ENCODE measurements around the gene TOM1.

The TOM1 gene

GRCh38 chr22:35375031-35375430 is 75.3 kb downstream of the TOM1 start:
- no peaks in the 10 kb centered on the region for H3K36me3 ChIP-seq (ENCODE audit: control insufficient read depth, insufficient read depth, low read length)
- H3K27ac ChIP-seq (ENCODE audit: insufficient read depth, low read depth, low read length, poor library complexity, severe bottlenecking), result no peak overlapping the region
- 94% methylated on average over 3 of the region's 3 CpGs for WGBS, 2 experiments
- H3K4me1 ChIP-seq (ENCODE audit: control insufficient read depth, insufficient read depth, low read length), result peaks cover 10% of the 10 kb centered on the region
- no peak overlapping the region for H3K4me3 ChIP-seq (ENCODE audit: insufficient read depth, low read depth, low read length)
- H3K9me3 ChIP-seq (ENCODE audit: control insufficient read depth, low read length), result no peaks in the 10 kb centered on the region
- no peaks in the 10 kb centered on the region for H3K27me3 ChIP-seq (ENCODE audit: control insufficient read depth, insufficient read depth, low read length, poor library complexity, severe bottlenecking)

GRCh38 chr22:35375526-35375925 is 75.8 kb downstream of the TOM1 start:
- no peaks in the 10 kb centered on the region for H3K9me3 ChIP-seq (ENCODE audit: control insufficient read depth, low read length)
- H3K4me3 ChIP-seq (ENCODE audit: insufficient read depth, low read depth, low read length), result no peak overlapping the region
- no peaks in the 10 kb centered on the region for H3K36me3 ChIP-seq (ENCODE audit: control insufficient read depth, insufficient read depth, low read length)
- 89 to 93% methylated on average over 8 of the region's 8 CpGs for WGBS, 2 experiments
- H3K27me3 ChIP-seq (ENCODE audit: control insufficient read depth, insufficient read depth, low read length, poor library complexity, severe bottlenecking), result no peaks in the 10 kb centered on the region
- peaks cover 11% of the 10 kb centered on the region for H3K4me1 ChIP-seq (ENCODE audit: control insufficient read depth, insufficient read depth, low read length)
- H3K27ac ChIP-seq (ENCODE audit: insufficient read depth, low read depth, low read length, poor library complexity, severe bottlenecking), result no peak overlapping the region

DNA sequence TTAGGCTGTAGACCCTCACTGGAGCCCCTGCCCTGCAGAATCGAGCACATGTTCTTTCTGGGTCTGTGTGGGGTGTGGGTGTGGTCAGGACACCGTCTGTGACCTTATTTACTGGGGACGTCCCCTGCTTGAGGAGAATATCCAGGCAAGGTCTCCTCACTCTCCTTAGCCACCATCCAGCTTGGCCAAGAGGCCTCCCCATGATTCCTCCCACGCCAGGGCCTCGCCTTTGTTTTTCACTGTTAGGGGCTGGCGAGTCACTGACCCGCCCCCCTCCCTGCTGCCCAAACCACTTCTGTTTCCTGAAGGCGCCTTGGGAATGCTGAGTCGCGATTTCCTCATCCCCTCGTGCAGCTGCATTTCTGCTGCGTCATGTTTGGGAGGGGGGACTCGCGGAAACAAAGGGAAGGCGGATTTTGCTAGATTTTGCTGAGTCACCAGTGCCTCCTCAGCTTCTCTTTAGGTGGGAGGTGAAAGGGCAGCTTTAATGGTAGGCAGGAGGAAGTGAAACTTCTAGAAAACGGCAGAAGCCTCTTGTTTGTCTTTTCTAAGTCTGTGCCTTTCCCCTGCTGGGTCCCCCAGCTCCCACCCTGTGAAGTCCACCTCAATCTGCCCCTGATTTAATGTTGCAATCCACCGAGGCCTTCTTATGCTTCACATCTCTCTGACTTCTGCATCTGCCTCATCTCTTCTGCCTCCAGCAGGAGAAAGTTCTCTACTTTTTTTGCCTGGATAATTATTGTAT is 77.2 kb downstream of the TOM1 start:
- peaks cover 7% of the 10 kb centered on the region for H3K27me3 ChIP-seq (ENCODE audit: control insufficient read depth, insufficient read depth, low read length, poor library complexity, severe bottlenecking)
- no peaks in the 10 kb centered on the region for H3K36me3 ChIP-seq (ENCODE audit: control insufficient read depth, insufficient read depth, low read length)
- H3K9me3 ChIP-seq (ENCODE audit: control insufficient read depth, low read length), result no peaks in the 10 kb centered on the region
- 10% methylated on average over 17 of the region's 17 CpGs for WGBS, 2 experiments
- H3K27ac ChIP-seq (ENCODE audit: insufficient read depth, low read depth, low read length, poor library complexity, severe bottlenecking), result peak overlapping the region; percentile 87
- no peak overlapping the region for H3K4me3 ChIP-seq (ENCODE audit: insufficient read depth, low read depth, low read length)
- H3K4me1 ChIP-seq (ENCODE audit: control insufficient read depth, insufficient read depth, low read length), result peaks cover 12% of the 10 kb centered on the region

GRCh38 chr22:35377735-35378134 is 78.0 kb downstream of the TOM1 start:
- Histone ChIP-seq H3K9me3 (ENCODE audit: control insufficient read depth, low read length) (no peaks in the 10 kb centered on the region), H3K36me3 (ENCODE audit: control insufficient read depth, insufficient read depth, low read length) (no peaks in the 10 kb centered on the region), H3K4me3 (ENCODE audit: insufficient read depth, low read depth, low read length) (no peak overlapping the region), H3K4me1 (ENCODE audit: control insufficient read depth, insufficient read depth, low read length) (peaks cover 12% of the 10 kb centered on the region), H3K27ac (ENCODE audit: insufficient read depth, low read depth, low read length, poor library complexity, severe bottlenecking) (no peak overlapping the region), H3K27me3 (ENCODE audit: control insufficient read depth, insufficient read depth, low read length, poor library complexity, severe bottlenecking) (peaks cover 7% of the 10 kb centered on the region)
- 33 to 42% methylated on average over 3 of the region's 3 CpGs for WGBS, 2 experiments

DNA sequence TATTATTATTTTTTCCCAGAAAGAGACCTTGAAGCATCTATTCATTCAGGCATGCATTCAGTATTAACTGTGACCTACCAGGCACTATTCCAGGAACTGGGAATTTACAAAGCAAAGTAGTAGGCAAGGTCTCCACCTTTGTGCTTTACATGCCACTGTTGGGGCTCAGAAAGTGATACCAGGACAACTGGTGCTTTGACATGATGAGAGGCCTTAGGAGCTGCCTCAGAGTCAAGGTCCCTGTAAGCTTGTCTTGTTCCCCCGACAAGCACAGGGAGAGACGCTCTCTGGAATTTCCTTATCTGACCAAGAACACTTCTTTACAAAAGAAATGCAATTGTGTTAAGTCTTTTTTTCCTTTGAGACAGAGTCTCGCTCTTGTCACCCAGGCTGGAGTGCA is 78.9 kb downstream of the TOM1 start:
- Histone ChIP-seq H3K36me3 (ENCODE audit: control insufficient read depth, insufficient read depth, low read length) (no peaks in the 10 kb centered on the region), H3K27me3 (ENCODE audit: control insufficient read depth, insufficient read depth, low read length, poor library complexity, severe bottlenecking) (peaks cover 7% of the 10 kb centered on the region), H3K27ac (ENCODE audit: insufficient read depth, low read depth, low read length, poor library complexity, severe bottlenecking) (no peak overlapping the region), H3K4me1 (ENCODE audit: control insufficient read depth, insufficient read depth, low read length) (peaks cover 12% of the 10 kb centered on the region), H3K4me3 (ENCODE audit: insufficient read depth, low read depth, low read length) (no peak overlapping the region), H3K9me3 (ENCODE audit: control insufficient read depth, low read length) (no peaks in the 10 kb centered on the region)
- 79 to 92% methylated on average over 3 of the region's 3 CpGs for WGBS, 2 experiments

- Histone ChIP-seq H3K27ac (ENCODE audit: insufficient read depth, low read depth, low read length, poor library complexity, severe bottlenecking) (no peak overlapping the region), H3K4me3 (ENCODE audit: insufficient read depth, low read depth, low read length) (no peak overlapping the region), H3K9me3 (ENCODE audit: control insufficient read depth, low read length) (no peaks in the 10 kb centered on the region), H3K4me1 (ENCODE audit: control insufficient read depth, insufficient read depth, low read length) (peaks cover 12% of the 10 kb centered on the region), H3K36me3 (ENCODE audit: control insufficient read depth, insufficient read depth, low read length) (no peaks in the 10 kb centered on the region), H3K27me3 (ENCODE audit: control insufficient read depth, insufficient read depth, low read length, poor library complexity, severe bottlenecking) (peaks cover 7% of the 10 kb centered on the region)
- WGBS, 2 experiments, result 84 to 91% methylated on average over 10 of the region's 10 CpGs
Observed at GRCh38 chr22:35379146-35379993, 79.7 kb downstream of the TOM1 start.

GRCh38 chr22:35380013-35380412 is 80.3 kb downstream of the TOM1 start:
- peaks cover 12% of the 10 kb centered on the region for H3K4me1 ChIP-seq (ENCODE audit: control insufficient read depth, insufficient read depth, low read length)
- no peak overlapping the region for H3K4me3 ChIP-seq (ENCODE audit: insufficient read depth, low read depth, low read length)
- no peaks in the 10 kb centered on the region for H3K36me3 ChIP-seq (ENCODE audit: control insufficient read depth, insufficient read depth, low read length)
- peaks cover 7% of the 10 kb centered on the region for H3K27me3 ChIP-seq (ENCODE audit: control insufficient read depth, insufficient read depth, low read length, poor library complexity, severe bottlenecking)
- WGBS, 2 experiments, result 94% methylated on average over 6 of the region's 6 CpGs
- no peaks in the 10 kb centered on the region for H3K9me3 ChIP-seq (ENCODE audit: control insufficient read depth, low read length)
- no peak overlapping the region for H3K27ac ChIP-seq (ENCODE audit: insufficient read depth, low read depth, low read length, poor library complexity, severe bottlenecking)

- Histone ChIP-seq H3K4me3 (ENCODE audit: insufficient read depth, low read depth, low read length) (peak within 1 kb of the TSS; percentile 47), H3K27ac (ENCODE audit: insufficient read depth, low read depth, low read length, poor library complexity, severe bottlenecking) (no peak within 1 kb of the TSS), H3K4me1 (ENCODE audit: control insufficient read depth, insufficient read depth, low read length) (peaks cover 12% of the 10 kb centered on the region), H3K27me3 (ENCODE audit: control insufficient read depth, insufficient read depth, low read length, poor library complexity, severe bottlenecking) (peaks cover 7% of the 10 kb centered on the region), H3K9me3 (ENCODE audit: control insufficient read depth, low read length) (no peaks in the 10 kb centered on the region), H3K36me3 (ENCODE audit: control insufficient read depth, insufficient read depth, low read length) (no peaks in the 10 kb centered on the region)
- 5 to 7% methylated on average over 47 of the region's 47 CpGs for WGBS, 2 experiments
Observed at GRCh38 chr22:35380537-35381423, 81.1 kb downstream of the TOM1 start, which contains the start of gene HMOX1. Gene HMOX1 (plus strand): TSS chr22:35381096. CDS start chr22:35381174, 78 bp downstream.

DNA sequence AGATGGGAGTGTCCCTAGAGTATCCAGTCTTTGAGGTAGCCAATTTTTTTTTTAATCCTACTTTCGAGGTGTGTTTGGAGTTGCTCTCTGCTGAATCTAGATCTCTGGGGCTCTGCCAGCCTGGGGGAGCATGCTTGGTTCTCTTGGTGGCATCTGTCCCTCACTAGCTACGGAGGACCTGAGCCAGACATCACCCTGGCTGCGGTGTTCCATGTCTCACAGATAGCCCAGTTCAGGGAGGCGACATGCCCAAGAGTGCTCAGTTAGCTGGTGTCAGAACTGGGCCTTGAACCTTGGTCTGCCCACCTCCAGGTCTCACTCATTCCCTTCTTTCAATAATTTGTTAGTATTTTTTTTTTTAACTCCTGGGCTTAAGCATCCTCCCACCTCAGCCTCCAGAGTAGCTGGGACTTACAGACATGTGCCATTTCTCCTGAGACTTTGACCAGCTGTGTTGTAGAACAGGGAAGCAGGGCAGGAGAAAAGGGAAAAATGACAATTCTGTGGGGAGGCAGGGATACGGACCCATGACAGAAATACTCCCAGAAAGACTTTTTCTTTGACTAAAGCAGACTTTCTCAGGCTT is 81.8 kb downstream of the TOM1 start:
- peak overlapping the region; percentile 47 for H3K4me3 ChIP-seq (ENCODE audit: insufficient read depth, low read depth, low read length)
- no peaks in the 10 kb centered on the region for H3K36me3 ChIP-seq (ENCODE audit: control insufficient read depth, insufficient read depth, low read length)
- peaks cover 7% of the 10 kb centered on the region for H3K27me3 ChIP-seq (ENCODE audit: control insufficient read depth, insufficient read depth, low read length, poor library complexity, severe bottlenecking)
- H3K4me1 ChIP-seq (ENCODE audit: control insufficient read depth, insufficient read depth, low read length), result peaks cover 12% of the 10 kb centered on the region
- H3K27ac ChIP-seq (ENCODE audit: insufficient read depth, low read depth, low read length, poor library complexity, severe bottlenecking), result no peak overlapping the region
- no peaks in the 10 kb centered on the region for H3K9me3 ChIP-seq (ENCODE audit: control insufficient read depth, low read length)
- 88% methylated on average over 5 of the region's 5 CpGs for WGBS, 2 experiments
